Suprapubic skin (tissue), 4 donors: ENCODE data around the gene RASSF8. TPM values are rescaled to one million over a fixed set of nuclear protein-coding genes. Genes with fewer than 3 reads are reported as not detected.

ENCODE experiments used
- DNase-seq, 2 donors: peaks; one replicate each; pipeline ENCODE4 v3.0.0-alpha.2; 2019; ENCODE audit warnings: low spot score in 2 of 2
- H3K27ac ChIP-seq: fragments of 200-600 bp; sonication (generic); one replicate; pipeline ENCODE4 v1.5.1; 2019
- H3K27me3 ChIP-seq: fragments of 200-600 bp; sonication (generic); one replicate; pipeline ENCODE4 v1.5.1; 2019
- H3K36me3 ChIP-seq: fragments of 200-600 bp; sonication (generic); one replicate; pipeline ENCODE4 v1.5.1; 2019
- H3K4me1 ChIP-seq: fragments of 200-600 bp; sonication (generic); one replicate; pipeline ENCODE4 v1.5.1; 2019
- H3K4me3 ChIP-seq: fragments of 200-600 bp; sonication (generic); one replicate; pipeline ENCODE4 v1.5.1; 2019; ENCODE audit warnings: mild to moderate bottlenecking
- H3K9me3 ChIP-seq: fragments of 200-600 bp; sonication (generic); one replicate; pipeline ENCODE4 v1.5.1; 2019
- EP300 ChIP-seq: sonication (generic); formaldehyde crosslinking; IDR thresholded peaks from one replicate; pipeline ENCODE4 v1.6.1; 2017; ENCODE audit warnings: antibody characterized with exemption
- POLR2A ChIP-seq, 2 donors: fragments of 450-650 bp; IDR thresholded peaks; one replicate each; pipeline ENCODE4 v1.6.1; 2017; ENCODE audit warnings: antibody characterized with exemption in 2 of 2, mild to moderate bottlenecking in 2 of 2, moderate library complexity in 2 of 2
- POLR2AphosphoS5 ChIP-seq, 3 donors: sonication (generic); formaldehyde crosslinking; IDR thresholded peaks; one replicate each; pipeline ENCODE4 v1.6.1; 2017; ENCODE audit warnings: antibody characterized with exemption in 3 of 3
- WGBS: methylation state at CpG from one replicate; pipeline ENCODE4 v1.1.5; 2018; 5-methylcytosine and 5-hydroxymethylcytosine counted together
- total RNA-seq, 4 donors: library from RNA; depleted of rRNA; stranded (reverse); fragments of >200 nt; gene quantifications; one replicate each; pipeline ENCODE4 v1.1.0, GENCODE V29; 2016
- TF ChIP-seq, protein P1 (sequence below), 2 donors: fragments of 200-600 bp in 1 of 2; fragments of 450-650 bp in 1 of 2; sonication (generic) in 1 of 2; IDR thresholded peaks; one replicate each; pipeline ENCODE4 v1.5.1; 2016 to 2019; ENCODE audit warnings: antibody characterized with exemption in 2 of 2, mild to moderate bottlenecking in 1 of 2, moderate library complexity in 1 of 2

The RASSF8 gene
- total RNA-seq, 4 donors from 2014 or later: 5.4 to 14.2 (median 6.1) TPM

DNA sequence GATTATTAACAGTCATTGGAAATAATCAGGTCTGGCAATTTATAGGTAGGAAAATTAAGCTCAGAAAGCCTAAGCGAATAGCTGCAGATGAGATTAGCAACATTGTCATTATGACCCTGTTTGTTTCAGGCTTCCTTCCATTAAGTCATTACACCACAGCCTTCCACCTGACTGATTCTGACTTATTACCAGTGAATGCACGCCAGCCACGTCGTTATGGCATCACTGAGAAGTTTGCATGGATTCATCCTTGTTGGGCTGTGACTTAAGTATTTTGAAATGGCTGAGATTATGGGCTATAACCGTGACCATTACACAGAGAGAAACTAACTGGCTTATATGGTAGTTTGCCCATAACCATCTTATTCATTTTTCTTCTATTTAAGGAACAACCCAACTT lies 18.6 kb downstream of the RASSF8 start:
- H3K27me3 ChIP-seq: no peaks in the 10 kb centered on the region
- no peak for TF ChIP-seq POLR2AphosphoS5 (IDR thresholded peaks at IDR 0.05)
- no peak for TF ChIP-seq EP300
- TF ChIP-seq POLR2A (IDR thresholded peaks at IDR 0.05): no peak
- TF ChIP-seq, protein P1, sequence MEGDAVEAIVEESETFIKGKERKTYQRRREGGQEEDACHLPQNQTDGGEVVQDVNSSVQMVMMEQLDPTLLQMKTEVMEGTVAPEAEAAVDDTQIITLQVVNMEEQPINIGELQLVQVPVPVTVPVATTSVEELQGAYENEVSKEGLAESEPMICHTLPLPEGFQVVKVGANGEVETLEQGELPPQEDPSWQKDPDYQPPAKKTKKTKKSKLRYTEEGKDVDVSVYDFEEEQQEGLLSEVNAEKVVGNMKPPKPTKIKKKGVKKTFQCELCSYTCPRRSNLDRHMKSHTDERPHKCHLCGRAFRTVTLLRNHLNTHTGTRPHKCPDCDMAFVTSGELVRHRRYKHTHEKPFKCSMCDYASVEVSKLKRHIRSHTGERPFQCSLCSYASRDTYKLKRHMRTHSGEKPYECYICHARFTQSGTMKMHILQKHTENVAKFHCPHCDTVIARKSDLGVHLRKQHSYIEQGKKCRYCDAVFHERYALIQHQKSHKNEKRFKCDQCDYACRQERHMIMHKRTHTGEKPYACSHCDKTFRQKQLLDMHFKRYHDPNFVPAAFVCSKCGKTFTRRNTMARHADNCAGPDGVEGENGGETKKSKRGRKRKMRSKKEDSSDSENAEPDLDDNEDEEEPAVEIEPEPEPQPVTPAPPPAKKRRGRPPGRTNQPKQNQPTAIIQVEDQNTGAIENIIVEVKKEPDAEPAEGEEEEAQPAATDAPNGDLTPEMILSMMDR (IDR thresholded peaks at IDR 0.05): no peak
- H3K9me3 ChIP-seq: no peaks in the 10 kb centered on the region
- no peak overlapping the region for H3K4me3 ChIP-seq
- peaks cover 7% of the 10 kb centered on the region for H3K4me1 ChIP-seq
- no peak for DNase-seq
- WGBS: 77% methylated on average over 5 of the region's 5 CpGs
- H3K27ac ChIP-seq: no peak overlapping the region
- H3K36me3 ChIP-seq: no peaks in the 10 kb centered on the region

DNA sequence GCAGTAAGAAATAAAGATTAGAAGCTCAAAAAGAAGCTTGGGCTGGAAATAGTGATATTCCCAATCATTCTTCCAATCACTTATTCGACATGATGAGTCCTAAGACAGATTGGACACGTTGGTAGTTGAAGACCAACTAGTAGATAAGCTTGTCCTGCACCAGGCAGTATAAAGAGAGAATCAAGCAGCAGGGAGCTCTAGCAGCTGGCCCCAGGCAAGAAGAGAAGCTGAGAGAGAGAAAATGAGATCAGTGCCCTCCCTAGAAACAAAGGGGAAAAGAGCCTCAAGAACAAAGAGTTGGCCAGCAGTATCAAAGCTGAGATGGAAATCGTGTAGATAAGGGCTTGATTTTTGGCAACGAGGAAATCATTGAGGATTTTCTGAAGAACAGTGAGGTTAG lies 20.6 kb downstream of the RASSF8 start:
- no peak overlapping the region for H3K27ac ChIP-seq
- no peak for DNase-seq
- H3K4me3 ChIP-seq: no peak overlapping the region
- WGBS: 75% methylated on average over 4 of the region's 4 CpGs
- H3K4me1 ChIP-seq: no peaks in the 10 kb centered on the region
- no peak for TF ChIP-seq POLR2AphosphoS5 (IDR thresholded peaks at IDR 0.05)
- H3K9me3 ChIP-seq: no peaks in the 10 kb centered on the region
- no peaks in the 10 kb centered on the region for H3K27me3 ChIP-seq
- no peaks in the 10 kb centered on the region for H3K36me3 ChIP-seq

DNA sequence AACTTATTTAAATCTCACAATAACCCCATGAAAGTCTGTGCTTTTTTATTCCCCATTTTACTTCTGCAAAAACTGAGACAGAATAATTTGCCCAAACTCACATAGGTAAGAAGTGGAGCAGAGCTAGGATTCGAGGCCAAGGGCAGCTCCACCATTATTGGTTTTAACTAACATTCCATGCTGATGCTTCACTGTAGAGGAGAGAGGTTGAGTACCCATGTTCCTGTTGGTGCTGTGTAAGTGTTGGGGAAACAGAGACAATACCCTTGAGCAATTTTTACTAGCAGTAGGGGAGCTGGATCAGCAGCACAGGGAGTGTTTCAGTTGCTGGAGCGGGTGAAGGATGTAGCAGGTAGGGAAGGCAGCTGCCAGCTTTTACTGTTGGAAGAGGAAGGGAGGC lies 21.1 kb downstream of the RASSF8 start:
- Histone ChIP-seq H3K27me3 (no peaks in the 10 kb centered on the region), H3K4me3 (no peak overlapping the region), H3K9me3 (no peaks in the 10 kb centered on the region), H3K36me3 (no peaks in the 10 kb centered on the region), H3K27ac (no peak overlapping the region), H3K4me1 (no peaks in the 10 kb centered on the region)
- DNase-seq: no peak
- TF ChIP-seq POLR2AphosphoS5 (IDR thresholded peaks at IDR 0.05) (no peak), EP300 (no peak), POLR2A (IDR thresholded peaks at IDR 0.05) (no peak)
- TF ChIP-seq, protein P1 (IDR thresholded peaks at IDR 0.05): no peak
- WGBS: 91% methylated on average over 2 of the region's 2 CpGs

DNA sequence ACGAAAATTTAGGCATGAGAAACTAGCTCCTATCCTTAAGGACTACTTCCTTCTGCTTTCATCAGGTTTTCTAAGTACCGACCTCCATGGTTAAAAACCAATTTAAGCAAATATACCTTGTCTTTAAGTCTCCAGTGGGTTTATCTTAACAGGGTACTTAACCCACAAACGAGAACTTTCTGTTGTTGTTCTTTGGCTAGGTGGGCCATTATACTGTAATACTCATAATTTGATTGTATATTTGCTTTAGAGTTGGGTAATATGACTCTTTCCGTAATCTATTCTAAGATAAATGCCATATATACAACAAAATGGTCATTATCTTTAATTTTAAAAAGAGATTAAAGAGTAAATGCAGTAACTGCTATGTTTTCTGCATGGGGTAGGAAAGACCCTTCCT lies 21.6 kb downstream of the RASSF8 start:
- TF ChIP-seq POLR2A (IDR thresholded peaks at IDR 0.05): no peak
- no peak for TF ChIP-seq EP300
- TF ChIP-seq POLR2AphosphoS5 (IDR thresholded peaks at IDR 0.05): no peak
- TF ChIP-seq, protein P1 (IDR thresholded peaks at IDR 0.05): no peak
- no peak overlapping the region for H3K4me3 ChIP-seq
- no peaks in the 10 kb centered on the region for H3K27me3 ChIP-seq
- H3K36me3 ChIP-seq: no peaks in the 10 kb centered on the region
- 94% methylated on average over 4 of the region's 4 CpGs for WGBS
- H3K4me1 ChIP-seq: no peaks in the 10 kb centered on the region
- no peaks in the 10 kb centered on the region for H3K9me3 ChIP-seq
- no peak for DNase-seq
- H3K27ac ChIP-seq: no peak overlapping the region

DNA sequence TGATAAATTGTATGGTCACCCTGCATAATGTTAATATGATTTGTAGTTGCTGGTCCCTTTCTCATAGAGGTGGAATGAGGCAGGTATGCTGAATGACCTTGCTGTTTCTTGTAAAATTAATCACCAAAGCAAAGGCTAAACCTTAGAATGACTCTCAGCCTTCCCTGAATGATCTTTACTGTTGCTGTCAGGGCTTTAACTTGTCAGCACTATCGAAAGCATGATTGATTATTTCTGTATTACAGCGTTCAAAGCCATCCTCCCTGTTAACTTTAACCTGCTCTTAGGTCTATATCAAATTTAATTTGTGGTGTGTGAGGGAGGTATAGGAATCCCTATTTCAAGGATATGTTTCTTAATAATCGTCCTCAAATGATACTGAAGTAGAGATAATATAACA lies 23.1 kb downstream of the RASSF8 start:
- Histone ChIP-seq H3K27me3 (no peaks in the 10 kb centered on the region), H3K27ac (no peak overlapping the region), H3K36me3 (no peaks in the 10 kb centered on the region), H3K4me1 (peaks cover 6% of the 10 kb centered on the region), H3K4me3 (no peak overlapping the region), H3K9me3 (no peaks in the 10 kb centered on the region)
- no peak for DNase-seq
- TF ChIP-seq, protein P1 (IDR thresholded peaks at IDR 0.05): no peak
- TF ChIP-seq POLR2AphosphoS5 (IDR thresholded peaks at IDR 0.05) (no peak), POLR2A (IDR thresholded peaks at IDR 0.05) (no peak), EP300 (no peak)
- WGBS: 78% methylated on average over 3 of the region's 3 CpGs

DNA sequence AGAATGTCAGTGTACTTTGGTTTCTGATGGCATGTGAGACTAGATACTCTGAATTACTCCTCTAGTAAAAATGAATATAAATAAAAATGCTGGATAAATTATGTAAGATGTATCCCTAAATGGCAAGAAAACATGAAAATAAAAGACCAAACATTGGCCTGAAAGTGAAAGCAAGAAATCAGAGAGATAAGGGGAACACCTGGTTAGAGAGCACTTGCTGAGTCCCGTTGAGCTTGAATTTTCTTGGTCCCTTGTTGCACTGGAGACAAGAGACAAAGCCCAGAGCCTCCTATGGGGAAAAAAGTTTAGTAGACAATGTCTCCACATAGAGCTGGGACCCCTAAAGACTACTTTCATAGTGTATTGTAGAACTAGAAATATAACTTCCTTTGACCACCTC lies 23.9 kb downstream of the RASSF8 start:
- Histone ChIP-seq H3K9me3 (no peaks in the 10 kb centered on the region), H3K27ac (no peak overlapping the region), H3K4me1 (peaks cover 6% of the 10 kb centered on the region), H3K36me3 (no peaks in the 10 kb centered on the region), H3K4me3 (no peak overlapping the region), H3K27me3 (no peaks in the 10 kb centered on the region)
- DNase-seq: no peak
- 0% methylated on average over 1 of the region's 1 CpG for WGBS
- no peak for TF ChIP-seq POLR2A (IDR thresholded peaks at IDR 0.05)
- TF ChIP-seq POLR2AphosphoS5 (IDR thresholded peaks at IDR 0.05): no peak
